ENCODE results near the gene GSTM1. TPM values are rescaled to one million over a fixed set of nuclear protein-coding genes. Genes with fewer than 3 reads are reported as not detected.
"Not testable (repeated sequence)": the region's sequence is repeated elsewhere in the genome, so short reads cannot be mapped to it uniquely, and the experiment has no call there.

The GSTM1 gene
- total RNA-seq, 1 donor from 2014 or later, result 22.2 TPM

DNA sequence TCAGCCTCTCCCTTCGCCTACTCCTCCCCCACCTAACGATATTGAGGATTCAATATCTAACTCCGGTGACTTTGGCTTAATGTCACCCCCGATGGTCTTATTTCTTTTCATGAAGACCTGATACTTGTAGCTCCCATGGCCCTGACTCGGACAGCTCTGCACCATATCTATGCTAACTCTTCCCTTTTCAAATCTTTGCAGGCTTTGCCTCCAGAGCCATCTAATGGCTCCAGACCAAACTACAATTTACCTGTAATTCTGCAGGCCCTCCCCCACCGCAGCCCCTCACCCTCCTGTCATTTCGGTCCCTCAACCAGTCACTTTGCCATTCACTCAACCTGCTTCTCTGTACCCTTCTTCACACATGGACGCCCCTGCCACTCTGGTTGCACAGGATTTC, 16.6 kb downstream of the GSTM1 start:
- Mint-ChIP-seq H3K27me3 (no peaks in the 10 kb centered on the region), H3K4me3 (no peak overlapping the region), H3K9me3 (peaks cover 15% of the 10 kb centered on the region), H3K36me3 (ENCODE audit: low read depth) (peaks cover 3% of the 10 kb centered on the region), H3K27ac (no peak overlapping the region), H3K4me1 (no peaks in the 10 kb centered on the region)
- ATAC-seq (ENCODE audit: low read depth) (no peak), DNase-seq (no peak)
- CTCF ChIA-PET, result no interaction called here
- intact Hi-C loops (cut with micrococcal nuclease), result no loop called here
- TF ChIP-seq, protein P1, sequence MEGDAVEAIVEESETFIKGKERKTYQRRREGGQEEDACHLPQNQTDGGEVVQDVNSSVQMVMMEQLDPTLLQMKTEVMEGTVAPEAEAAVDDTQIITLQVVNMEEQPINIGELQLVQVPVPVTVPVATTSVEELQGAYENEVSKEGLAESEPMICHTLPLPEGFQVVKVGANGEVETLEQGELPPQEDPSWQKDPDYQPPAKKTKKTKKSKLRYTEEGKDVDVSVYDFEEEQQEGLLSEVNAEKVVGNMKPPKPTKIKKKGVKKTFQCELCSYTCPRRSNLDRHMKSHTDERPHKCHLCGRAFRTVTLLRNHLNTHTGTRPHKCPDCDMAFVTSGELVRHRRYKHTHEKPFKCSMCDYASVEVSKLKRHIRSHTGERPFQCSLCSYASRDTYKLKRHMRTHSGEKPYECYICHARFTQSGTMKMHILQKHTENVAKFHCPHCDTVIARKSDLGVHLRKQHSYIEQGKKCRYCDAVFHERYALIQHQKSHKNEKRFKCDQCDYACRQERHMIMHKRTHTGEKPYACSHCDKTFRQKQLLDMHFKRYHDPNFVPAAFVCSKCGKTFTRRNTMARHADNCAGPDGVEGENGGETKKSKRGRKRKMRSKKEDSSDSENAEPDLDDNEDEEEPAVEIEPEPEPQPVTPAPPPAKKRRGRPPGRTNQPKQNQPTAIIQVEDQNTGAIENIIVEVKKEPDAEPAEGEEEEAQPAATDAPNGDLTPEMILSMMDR (IDR thresholded peaks at IDR 0.05), result no peak
- POLR2A ChIA-PET, result no interaction called here

DNA sequence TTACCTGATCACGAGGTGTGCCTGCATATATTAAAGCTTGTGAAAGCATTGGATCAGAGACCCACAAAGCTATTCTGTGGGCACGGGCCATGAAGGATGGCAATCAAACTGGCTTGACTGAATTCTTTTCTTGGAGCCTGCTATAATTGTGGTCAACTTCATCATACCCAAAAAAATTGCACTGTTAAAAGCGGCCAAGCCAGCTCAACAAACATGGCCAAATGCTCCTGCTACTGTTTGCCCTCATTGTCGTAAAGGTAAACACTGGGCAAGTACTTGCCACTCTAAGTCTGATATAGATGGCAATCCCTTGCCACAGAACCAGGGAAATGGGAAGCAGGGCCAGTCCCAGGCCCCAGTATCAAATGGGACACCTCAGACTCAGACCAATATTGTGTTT, 17.8 kb downstream of the GSTM1 start:
- H3K4me1 Mint-ChIP-seq, result no peaks in the 10 kb centered on the region
- ATAC-seq (ENCODE audit: low read depth) (no peak), DNase-seq (no peak)
- CTCF ChIA-PET, result no interaction called here
- H3K27me3 Mint-ChIP-seq, result no peaks in the 10 kb centered on the region
- peaks cover 18% of the 10 kb centered on the region for H3K9me3 Mint-ChIP-seq
- intact Hi-C loops (cut with micrococcal nuclease), result no loop called here
- peaks cover 3% of the 10 kb centered on the region for H3K36me3 Mint-ChIP-seq (ENCODE audit: low read depth)
- no peak overlapping the region for H3K4me3 Mint-ChIP-seq
- H3K27ac Mint-ChIP-seq, result no peak overlapping the region
- TF ChIP-seq, protein P1 (IDR thresholded peaks at IDR 0.05), result no peak
- POLR2A ChIA-PET, result no interaction called here

DNA sequence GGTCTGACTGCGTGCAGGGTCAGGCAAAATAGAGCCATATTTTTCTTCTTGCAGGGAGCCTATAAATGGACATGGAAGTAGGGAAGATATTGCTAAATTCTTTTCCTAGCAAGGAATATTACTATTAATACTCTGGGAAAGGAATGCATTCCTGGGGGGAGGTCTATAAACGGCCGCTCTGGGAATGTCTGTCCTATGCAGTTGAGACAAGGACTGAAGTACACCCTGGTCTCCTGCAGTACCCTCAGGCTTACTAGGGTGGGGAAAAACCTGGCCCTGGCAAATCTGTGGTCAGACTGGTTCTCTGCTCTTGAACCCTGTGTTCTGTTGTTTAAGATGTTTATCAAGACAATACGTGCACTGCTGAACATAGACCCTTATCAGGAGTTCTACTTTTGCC, 21.3 kb downstream of the GSTM1 start:
- DNase-seq; ATAC-seq (ENCODE audit: low read depth); H3K4me3 Mint-ChIP-seq; H3K27ac Mint-ChIP-seq; POLR2A ChIA-PET; H3K27me3 Mint-ChIP-seq; H3K4me1 Mint-ChIP-seq; intact Hi-C loops (cut with micrococcal nuclease); CTCF ChIA-PET; H3K36me3 Mint-ChIP-seq (ENCODE audit: low read depth): not testable (repeated sequence)
- H3K9me3 Mint-ChIP-seq, result peaks cover 18% of the 10 kb centered on the region

DNA sequence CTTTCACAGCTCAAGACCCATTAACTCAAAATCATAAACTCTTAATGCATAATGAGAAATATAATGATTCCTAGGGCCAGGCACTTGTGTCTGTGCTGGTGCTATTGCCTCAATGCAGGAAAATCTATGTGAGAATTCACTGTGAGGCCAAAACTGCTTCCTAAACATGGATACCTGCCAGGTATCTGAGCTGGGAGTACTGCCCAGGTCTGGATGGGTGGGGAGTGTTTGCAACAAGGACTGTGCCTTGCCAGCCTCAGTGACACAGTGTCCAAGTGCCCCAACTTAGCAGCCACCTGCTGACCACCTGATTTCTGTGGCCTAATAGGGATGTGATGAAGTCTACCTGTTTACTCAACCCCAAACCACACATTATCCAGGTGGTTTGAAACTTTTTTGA, 22.2 kb downstream of the GSTM1 start:
- ATAC-seq (ENCODE audit: low read depth); H3K36me3 Mint-ChIP-seq (ENCODE audit: low read depth); intact Hi-C loops (cut with micrococcal nuclease); POLR2A ChIA-PET; H3K27ac Mint-ChIP-seq; DNase-seq; CTCF ChIA-PET; H3K4me1 Mint-ChIP-seq; H3K4me3 Mint-ChIP-seq: not testable (repeated sequence)
- H3K27me3 Mint-ChIP-seq, result peaks cover 12% of the 10 kb centered on the region
- H3K9me3 Mint-ChIP-seq, result peaks cover 14% of the 10 kb centered on the region

DNA sequence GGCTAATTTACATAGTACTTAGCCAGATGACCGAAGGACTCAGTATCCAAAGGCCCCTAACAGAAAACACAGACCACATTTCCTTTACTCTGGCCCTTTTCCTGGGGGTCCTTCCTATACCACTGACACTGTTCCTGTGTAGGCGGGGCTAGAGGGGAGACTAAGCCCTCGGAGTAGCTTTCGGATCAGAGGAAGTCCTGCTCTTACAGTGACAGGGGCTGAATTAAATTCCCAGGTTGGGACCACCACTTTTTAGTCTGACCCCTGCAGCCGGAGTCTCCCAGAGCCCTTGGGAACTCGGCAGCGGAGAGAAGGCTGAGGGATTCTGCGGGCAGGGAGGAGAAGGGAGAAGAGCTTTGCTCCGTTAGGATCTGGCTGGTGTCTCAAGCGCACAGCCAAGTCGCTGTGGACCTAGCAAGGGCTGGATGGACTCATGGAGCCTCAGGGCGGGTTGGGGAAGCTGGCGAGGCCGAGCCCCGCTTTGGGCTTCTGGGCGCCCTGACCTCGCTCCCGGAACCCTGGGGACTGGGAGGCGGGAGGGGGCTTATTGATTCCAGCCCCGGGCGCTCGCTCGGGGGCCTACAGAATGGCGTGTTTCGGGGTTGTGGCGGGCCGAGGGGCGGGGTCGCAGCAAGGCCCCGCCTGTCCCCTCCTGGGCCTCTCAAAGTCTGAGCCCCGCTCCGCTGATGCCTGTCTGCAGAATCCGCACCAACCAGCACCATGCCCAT, 24.1 kb downstream of the GSTM1 start, which contains the start of gene GSTM5:
TSS of gene GSTM5 (plus strand) at position 659 of the 728 bp plus-strand sequence. CDS start at position 721, 62 bp downstream.
- H3K4me1 Mint-ChIP-seq; CTCF ChIA-PET; POLR2A ChIA-PET; intact Hi-C loops (cut with micrococcal nuclease); DNase-seq; H3K36me3 Mint-ChIP-seq (ENCODE audit: low read depth): not testable (repeated sequence)
- Mint-ChIP-seq H3K27me3 (peaks cover 16% of the 10 kb centered on the region), H3K4me3 (peak within 1 kb of the TSS; percentile 82), H3K27ac (peak within 1 kb of the TSS; percentile 83), H3K9me3 (peaks cover 14% of the 10 kb centered on the region)
- peak; percentile 50 for ATAC-seq (ENCODE audit: low read depth)

DNA sequence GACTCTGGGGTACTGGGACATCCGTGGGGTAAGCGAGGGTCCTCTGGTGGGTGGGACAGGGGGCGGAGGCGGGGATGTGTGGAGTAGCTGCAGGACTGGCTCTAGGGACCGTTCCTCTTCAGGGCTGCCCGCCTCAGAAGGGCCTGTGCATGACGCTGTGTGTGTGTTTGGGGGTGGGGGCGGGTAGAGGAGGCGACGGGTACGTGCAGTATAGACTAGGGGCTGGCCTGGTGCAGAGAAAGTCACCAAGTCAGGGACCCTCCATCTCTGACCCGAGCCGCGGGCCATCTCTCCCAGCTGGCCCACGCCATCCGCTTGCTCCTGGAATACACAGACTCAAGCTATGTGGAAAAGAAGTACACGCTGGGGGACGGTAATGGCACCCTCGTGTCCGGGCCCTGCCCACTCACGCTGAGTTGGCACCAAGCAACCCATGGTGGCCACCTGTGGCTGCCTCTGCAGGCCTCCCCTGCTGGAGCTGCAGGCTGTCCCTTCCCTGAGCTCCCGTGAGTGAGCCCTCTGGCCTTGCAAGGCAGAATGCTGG, 24.8 kb downstream of the GSTM1 start:
- ChIA-PET POLR2A (no interaction called here), CTCF (no interaction called here)
- no peak overlapping the region for H3K27ac Mint-ChIP-seq
- intact Hi-C loops (cut with micrococcal nuclease), result no loop called here
- H3K9me3 Mint-ChIP-seq, result peaks cover 14% of the 10 kb centered on the region
- TF ChIP-seq, protein P1 (IDR thresholded peaks at IDR 0.05), result no peak
- H3K4me3 Mint-ChIP-seq, result peak overlapping the region; percentile 82
- DNase-seq, result no peak
- peaks cover 1% of the 10 kb centered on the region for H3K4me1 Mint-ChIP-seq
- H3K36me3 Mint-ChIP-seq (ENCODE audit: low read depth), result peaks cover 3% of the 10 kb centered on the region
- H3K27me3 Mint-ChIP-seq, result peaks cover 17% of the 10 kb centered on the region
- no peak for ATAC-seq (ENCODE audit: low read depth)

All from activated B cell treated with CpG ODN at 0.5 μM for 24 hours (primary cell).